Spleen (tissue), 11 donors: ENCODE measurements around the gene C2orf72. TPM values are rescaled to one million over a fixed set of nuclear protein-coding genes. Genes with fewer than 3 reads are reported as not detected.
"Not testable (repeated sequence)": the region's sequence is repeated elsewhere in the genome, so short reads cannot be mapped to it uniquely, and the experiment has no call there.

ENCODE experiments used
- DNase-seq: peaks from one replicate; pipeline ENCODE4 v3.0.0-alpha.2; 2020
- H3K27ac ChIP-seq, 8 donors: fragments of 200-600 bp; sonication (generic) in 7 of 8; 1 replicate in 4 of 8; 2 replicates in 4 of 8; pipeline versions ENCODE4 v1.5.0 to v1.8.0; 2016 to 2021; ENCODE audit warnings: inconsistent platforms in 4 of 8, mild to moderate bottlenecking in 4 of 8, moderate library complexity in 1 of 8
- H3K27me3 ChIP-seq, 7 donors: fragments of 200-600 bp; sonication (generic) in 6 of 7; replicated peaks in 1 of 7; 1 replicate in 4 of 7; 2 replicates in 3 of 7; pipeline versions ENCODE4 v1.5.0 to v1.8.0; 2016 to 2021; ENCODE audit warnings: inconsistent platforms in 3 of 7, mild to moderate bottlenecking in 1 of 7
- H3K36me3 ChIP-seq, 6 donors: fragments of 200-600 bp; sonication (generic) in 5 of 6; 1 replicate in 4 of 6; 2 replicates in 2 of 6; pipeline versions ENCODE4 v1.5.0 to v1.8.0; 2016 to 2021; ENCODE audit warnings: inconsistent platforms in 2 of 6
- H3K4me1 ChIP-seq, 6 donors: fragments of 200-600 bp; sonication (generic) in 5 of 6; 1 replicate in 3 of 6; 2 replicates in 3 of 6; pipeline versions ENCODE4 v1.5.0 to v1.8.0; 2016 to 2021; ENCODE audit warnings: inconsistent platforms in 3 of 6
- H3K4me3 ChIP-seq, 8 donors: fragments of 200-600 bp; sonication (generic) in 7 of 8; 1 replicate in 4 of 8; 2 replicates in 4 of 8; pipeline versions ENCODE4 v1.5.0 to v1.8.0; 2016 to 2021; ENCODE audit warnings: inconsistent platforms in 4 of 8, mild to moderate bottlenecking in 4 of 8, moderate library complexity in 2 of 8
- H3K9me3 ChIP-seq, 8 donors: fragments of 200-600 bp; sonication (generic) in 7 of 8; 1 replicate in 4 of 8; 2 replicates in 4 of 8; pipeline versions ENCODE4 v1.5.0 to v1.8.0; 2016 to 2021; ENCODE audit warnings: inconsistent platforms in 4 of 8
- POLR2A ChIP-seq, 3 donors: fragments of 450-650 bp; IDR thresholded peaks; one replicate each; pipeline ENCODE4 v1.5.1; 2017; ENCODE audit warnings: antibody characterized with exemption in 3 of 3, mild to moderate bottlenecking in 1 of 3
- POLR2AphosphoS5 ChIP-seq, 3 donors: sonication (generic); formaldehyde crosslinking; IDR thresholded peaks; one replicate each; pipeline ENCODE4 v1.5.1; 2017; ENCODE audit warnings: antibody characterized with exemption in 3 of 3
- WGBS, 5 donors: extraction: QIAGEN DNeasy Blood & Tissue Kit in 3 of 5; methylation state at CpG; one replicate each; pipeline versions ENCODE4 v1.1.5 to v1.1.7; 2013 to 2018; 5-methylcytosine and 5-hydroxymethylcytosine counted together
- intact Hi-C: fragments of 100-400 bp; cut with DNase I; formaldehyde crosslinking; loops from one replicate; pipeline ENCODE4 v1.15.0; 2023; ENCODE audit warnings: low total_unique reads
- polyA plus RNA-seq, 3 donors: library from polyadenylated mRNA; stranded (reverse); fragments of 200-250 nt; gene quantifications; one replicate each; pipeline ENCODE4 v1.2.1, GENCODE V29; 2013
- total RNA-seq, 7 donors: library from RNA; depleted of rRNA in 3 of 7; stranded (reverse); fragments of >200 nt in 3 of 7; fragmentation: NEBNext Ultra II Directional in 4 of 7; extraction: Animal tissue kit (Norgen Biotek cat#: 25700) in 4 of 7; gene quantifications; one replicate each; pipeline versions ENCODE4 v1.1.0 to v1.2.1, GENCODE V29; 2016 to 2021
- TF ChIP-seq, protein P1 (sequence below), 11 experiments: fragments of 200-600 bp in 7 of 11; fragments of 450-650 bp in 4 of 11; sonication (generic) in 4 of 11; IDR thresholded peaks in 8 of 11; conservative IDR thresholded peaks in 3 of 11; 1 replicate in 7 of 11; 2 replicates in 4 of 11; pipeline versions ENCODE4 v1.4.0 to v1.8.0; 2016 to 2021; ENCODE audit warnings: antibody characterized with exemption in 11 of 11, inconsistent platforms in 4 of 11, mild to moderate bottlenecking in 1 of 11
- donor health status: healthy with polysubstance abuse.
- donor health status: DM: no; HTN: no; CAD: no; lungs with moderate emphysema.
- donor health status: DM: no; HTN: no; CAD: no.
- donor health status: Bipolar disorder and iron deficiency.
- donor health status: healthy.
- donor health status: DM: no; HTN: no; CAD: no.
- donor health status: DM: yes; HTN: yes; CAD: no.

Gene C2orf72
- total and polyA plus RNA-seq, 10 donors = not detected

DNA sequence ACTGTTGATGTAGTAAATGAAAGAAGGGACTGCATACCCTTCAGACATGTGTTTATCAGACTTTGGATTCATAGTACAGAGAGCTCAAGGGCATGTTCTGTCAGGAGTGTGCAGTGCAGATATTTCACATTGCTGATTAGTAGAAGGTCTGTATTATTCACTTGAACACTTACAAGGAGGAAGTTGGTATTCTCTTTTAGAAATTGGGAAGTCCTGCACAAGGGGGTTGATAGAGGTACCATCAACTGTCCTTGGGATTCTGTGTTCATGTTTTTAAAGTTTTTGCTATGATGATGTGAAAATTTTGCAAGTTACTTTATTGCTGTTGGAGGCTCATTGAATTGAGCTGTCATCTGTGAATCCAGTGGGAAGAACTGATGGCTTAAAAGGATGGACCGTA, 26.0 kb downstream of the C2orf72 start:
- DNase-seq = no peak
- intact Hi-C loops = no loop called here
- Histone ChIP-seq H3K27me3 (no peaks in the 10 kb centered on the region), H3K9me3 (no peaks in the 10 kb centered on the region), H3K27ac (no peak overlapping the region), H3K4me3 (no peak overlapping the region), H3K36me3 (peaks cover 1 to 73% (median 59%) of the 10 kb centered on the region in 6 donors), H3K4me1 (peaks cover 17 to 31% (median 23%) of the 10 kb centered on the region in 6 donors)
- TF ChIP-seq, protein P1, sequence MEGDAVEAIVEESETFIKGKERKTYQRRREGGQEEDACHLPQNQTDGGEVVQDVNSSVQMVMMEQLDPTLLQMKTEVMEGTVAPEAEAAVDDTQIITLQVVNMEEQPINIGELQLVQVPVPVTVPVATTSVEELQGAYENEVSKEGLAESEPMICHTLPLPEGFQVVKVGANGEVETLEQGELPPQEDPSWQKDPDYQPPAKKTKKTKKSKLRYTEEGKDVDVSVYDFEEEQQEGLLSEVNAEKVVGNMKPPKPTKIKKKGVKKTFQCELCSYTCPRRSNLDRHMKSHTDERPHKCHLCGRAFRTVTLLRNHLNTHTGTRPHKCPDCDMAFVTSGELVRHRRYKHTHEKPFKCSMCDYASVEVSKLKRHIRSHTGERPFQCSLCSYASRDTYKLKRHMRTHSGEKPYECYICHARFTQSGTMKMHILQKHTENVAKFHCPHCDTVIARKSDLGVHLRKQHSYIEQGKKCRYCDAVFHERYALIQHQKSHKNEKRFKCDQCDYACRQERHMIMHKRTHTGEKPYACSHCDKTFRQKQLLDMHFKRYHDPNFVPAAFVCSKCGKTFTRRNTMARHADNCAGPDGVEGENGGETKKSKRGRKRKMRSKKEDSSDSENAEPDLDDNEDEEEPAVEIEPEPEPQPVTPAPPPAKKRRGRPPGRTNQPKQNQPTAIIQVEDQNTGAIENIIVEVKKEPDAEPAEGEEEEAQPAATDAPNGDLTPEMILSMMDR (IDR thresholded peaks at IDR 0.05 in 8 of 11, conservative IDR thresholded peaks at IDR 0.05 in 3 of 11) = no peak
- TF ChIP-seq POLR2AphosphoS5 (IDR thresholded peaks at IDR 0.05) (no peak), POLR2A (IDR thresholded peaks at IDR 0.05) (no peak)
- WGBS, 5 donors = 93 to 100% (median 98%) methylated on average over 1 of the region's 1 CpG

DNA sequence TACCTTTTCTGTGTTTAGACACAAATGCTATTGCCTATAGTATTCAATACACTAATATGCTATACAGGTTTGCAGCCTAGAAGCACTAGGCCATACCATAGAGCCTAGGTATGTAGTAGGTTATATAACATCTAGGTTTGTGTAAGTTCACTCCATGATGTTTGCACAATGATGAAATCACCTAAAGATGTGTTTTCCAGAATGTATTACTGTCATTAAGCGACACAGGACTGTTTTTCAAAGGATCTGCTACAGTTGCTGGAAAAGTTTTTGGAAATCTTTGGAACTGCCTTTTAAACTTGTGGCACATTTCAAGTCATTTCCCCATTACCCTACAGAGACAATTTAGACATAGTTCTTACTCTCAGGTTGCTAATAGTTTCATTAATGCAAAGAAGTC, 28.6 kb downstream of the C2orf72 start:
- peaks cover 0 to 5% (median 0%) of the 10 kb centered on the region in 6 donors for H3K4me1 ChIP-seq
- H3K9me3 ChIP-seq = no peaks in the 10 kb centered on the region
- no peak for DNase-seq
- intact Hi-C loops = no loop called here
- no peak overlapping the region for H3K27ac ChIP-seq
- WGBS, 5 donors = 96 to 100% (median 96%) methylated on average over 1 of the region's 1 CpG
- TF ChIP-seq POLR2A (IDR thresholded peaks at IDR 0.05) (no peak), POLR2AphosphoS5 (IDR thresholded peaks at IDR 0.05) (no peak)
- TF ChIP-seq, protein P1 (IDR thresholded peaks at IDR 0.05 in 8 of 11, conservative IDR thresholded peaks at IDR 0.05 in 3 of 11) = no peak
- no peaks in the 10 kb centered on the region for H3K27me3 ChIP-seq
- no peak overlapping the region for H3K4me3 ChIP-seq
- H3K36me3 ChIP-seq = peaks cover 2 to 99% (median 80%) of the 10 kb centered on the region in 6 donors

DNA sequence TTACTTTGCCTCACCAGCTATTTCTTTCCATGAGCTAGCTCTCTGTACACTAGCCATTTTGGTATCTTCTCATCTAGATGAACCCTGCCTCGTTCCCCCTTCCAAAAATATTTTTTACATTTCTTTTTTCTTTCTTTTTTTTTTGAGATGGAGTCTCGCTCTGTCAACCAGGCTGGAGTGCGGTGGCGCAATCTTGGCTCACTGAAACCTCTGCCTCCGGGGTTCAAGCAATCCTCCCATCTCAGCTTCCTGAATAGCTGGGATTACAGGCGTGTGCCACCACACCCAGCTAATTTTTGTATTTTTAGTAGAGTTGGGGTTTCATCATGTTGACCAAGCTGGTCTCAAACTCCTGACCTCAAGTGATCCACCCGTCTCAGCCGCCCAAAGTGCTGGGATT, 30.2 kb downstream of the C2orf72 start:
- H3K4me3 ChIP-seq, intact Hi-C loops, H3K4me1 ChIP-seq, H3K9me3 ChIP-seq, DNase-seq, H3K27ac ChIP-seq, H3K27me3 ChIP-seq: not testable (repeated sequence)
- H3K36me3 ChIP-seq = peaks cover 2 to 100% (median 84%) of the 10 kb centered on the region in 6 donors
- 73 to 94% (median 86%) methylated on average over 8 of the region's 8 CpGs for WGBS, 5 donors

DNA sequence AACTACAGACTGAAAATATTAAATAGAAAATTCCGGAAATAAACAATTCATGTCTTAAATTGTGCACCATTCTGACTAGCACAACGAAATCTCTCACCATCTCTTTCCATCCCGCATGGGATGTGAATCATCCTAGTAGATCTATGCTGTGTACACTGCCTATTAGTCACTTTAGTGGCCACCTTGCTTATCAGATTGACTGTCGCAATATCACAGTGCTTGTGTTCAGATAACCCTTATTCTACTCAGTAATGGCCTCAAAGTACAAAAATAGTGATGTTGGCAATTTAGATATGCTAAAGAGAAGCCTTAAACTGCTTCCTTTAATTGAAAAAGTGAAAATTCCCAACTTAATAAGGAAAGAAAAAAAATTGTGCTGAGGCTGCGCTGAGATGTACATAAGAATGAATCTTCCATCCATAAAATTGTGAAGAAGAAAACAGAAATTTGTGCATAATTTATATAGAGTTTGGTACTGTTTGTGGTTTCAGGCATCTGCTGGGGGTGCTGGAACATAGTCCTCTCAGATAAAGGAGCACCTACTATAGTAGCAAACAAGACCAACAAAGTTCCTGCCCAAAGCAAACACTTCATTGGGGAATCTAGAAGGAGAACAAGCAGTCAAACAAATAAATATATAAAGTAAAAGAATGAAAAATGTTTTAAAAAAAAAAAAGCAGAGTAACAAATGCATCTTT, 31.4 kb downstream of the C2orf72 start:
- Histone ChIP-seq H3K4me1 (no peaks in the 10 kb centered on the region), H3K27ac (no peak overlapping the region), H3K4me3 (no peak overlapping the region), H3K27me3 (no peaks in the 10 kb centered on the region), H3K36me3 (peaks cover 2 to 100% (median 83%) of the 10 kb centered on the region in 6 donors), H3K9me3 (no peaks in the 10 kb centered on the region)
- no peak for TF ChIP-seq POLR2AphosphoS5 (IDR thresholded peaks at IDR 0.05)
- no peak for TF ChIP-seq POLR2A (IDR thresholded peaks at IDR 0.05)
- TF ChIP-seq, protein P1 (IDR thresholded peaks at IDR 0.05 in 8 of 11, conservative IDR thresholded peaks at IDR 0.05 in 3 of 11) = no peak
- intact Hi-C loops = no loop called here
- DNase-seq = no peak
- 92 to 98% (median 94%) methylated on average over 5 of the region's 5 CpGs for WGBS, 5 donors
